Right cardiac atrium (tissue), 5 donors: ENCODE measurements around the gene ZNF526. TPM values are rescaled to one million over a fixed set of nuclear protein-coding genes. Genes with fewer than 3 reads are reported as not detected.

Experiments used
- ATAC-seq, 2 donors: fragments of 200-7000 bp; cut with Tn5 transposase; one replicate each; pipeline versions ENCODE4 v1.8.0 to v1.9.1; 2020; ENCODE audit warnings: moderate library complexity in 2 of 2, mild to moderate bottlenecking in 1 of 2
- DNase-seq, 3 donors: peaks; one replicate each; pipeline ENCODE4 v3.0.0-alpha.2; 2020
- H3K27ac ChIP-seq: one replicate; pipeline ENCODE4 v1.5.1; 2013; ENCODE audit warnings: mild to moderate bottlenecking, low read length, control low read depth, moderate library complexity
- H3K27me3 ChIP-seq: one replicate; pipeline ENCODE4 v1.6.1; 2013; ENCODE audit not compliant: control insufficient read depth, insufficient read depth
- H3K4me1 ChIP-seq: one replicate; pipeline ENCODE4 v1.6.1; 2013; ENCODE audit warnings: low read length; ENCODE audit not compliant: control insufficient read depth, insufficient read depth
- H3K4me3 ChIP-seq: one replicate; pipeline ENCODE4 v1.5.1; 2013; ENCODE audit warnings: low read length, control low read depth
- H3K9me3 ChIP-seq: one replicate; pipeline ENCODE4 v1.6.1; 2013; ENCODE audit warnings: low read length; ENCODE audit not compliant: control insufficient read depth
- WGBS: extraction: QIAGEN DNeasy Blood & Tissue Kit; methylation state at CpG from one replicate; pipeline ENCODE4 v1.1.7; 2013; 5-methylcytosine and 5-hydroxymethylcytosine counted together
- intact Hi-C, 4 donors: fragments of 100-400 bp; cut with DNase I; formaldehyde crosslinking; loops; one replicate each; pipeline versions ENCODE4 v1.11.0 to v1.14.0; 2022 to 2023
- polyA plus RNA-seq: library from polyadenylated mRNA; stranded (reverse); fragments of 200-250 nt; gene quantifications from one replicate; pipeline ENCODE4 v1.2.3, GENCODE V29; 2013
- total RNA-seq, 4 donors: library from RNA; stranded (reverse); fragmentation: NEBNext Ultra II Directional; extraction: Animal tissue kit (Norgen Biotek cat#: 25700); gene quantifications; one replicate each; pipeline ENCODE4 v1.2.1, GENCODE V29; 2021
- donor health status: healthy with polysubstance abuse.
- donor health status: DM: no; HTN: yes; CAD: no.
- donor health status: DM: no; HTN: no; CAD: no.
- donor health status: DM: no; HTN: yes; CAD: no; lungs with severe emphysema.
- donor health status: DM: yes; HTN: yes; CAD: no.

Gene ZNF526
- total and polyA plus RNA-seq, 5 donors = 3.3 to 7.3 (median 6.3) TPM

DNA sequence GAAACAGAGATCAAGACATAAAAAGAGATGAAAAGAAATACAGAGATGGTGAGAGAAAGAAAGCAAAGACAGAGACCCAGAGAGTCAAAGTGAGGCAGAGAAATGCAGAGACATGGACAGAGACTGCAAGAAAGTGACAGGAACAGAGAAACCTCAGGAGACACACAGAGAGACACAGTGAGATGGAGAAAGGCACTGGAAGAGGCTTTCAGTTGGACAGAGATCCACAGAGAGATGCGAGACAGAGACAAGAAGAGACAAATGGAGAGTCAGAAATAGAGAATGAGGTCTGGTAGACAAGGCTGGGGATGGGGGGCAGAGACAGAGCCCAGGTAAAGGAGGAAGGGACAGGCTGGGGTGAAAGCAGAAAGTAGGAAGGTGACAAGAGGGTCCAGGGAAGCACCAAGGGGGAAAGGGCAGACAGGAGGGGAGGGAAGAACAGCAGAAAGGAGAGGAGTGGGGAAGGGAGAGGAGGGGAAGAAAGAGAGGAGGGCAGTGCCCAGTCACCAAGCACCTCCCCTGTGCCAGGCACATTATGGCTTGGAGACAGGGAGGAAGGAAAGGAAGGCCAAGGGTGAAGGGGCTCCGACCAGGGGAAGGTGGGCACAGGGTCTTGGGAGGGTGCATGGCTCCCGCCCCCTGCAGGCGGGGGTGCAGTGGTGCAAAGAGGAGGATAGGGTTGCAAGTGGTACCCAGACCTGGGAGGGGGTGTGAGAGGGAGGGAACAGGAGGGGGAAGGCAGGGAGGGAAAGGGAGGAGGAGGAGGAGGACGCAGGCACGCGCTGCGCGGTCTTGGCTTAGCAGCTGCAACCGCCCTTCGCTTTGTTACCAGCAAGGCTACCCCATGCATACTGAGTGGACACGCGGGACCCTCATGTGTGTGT is 41.1 kb upstream of the ZNF526 start:
- H3K4me1 ChIP-seq = no peaks in the 10 kb centered on the region
- ATAC-seq = no peak
- no peak overlapping the region for H3K27ac ChIP-seq
- no peaks in the 10 kb centered on the region for H3K27me3 ChIP-seq
- DNase-seq = no peak
- intact Hi-C loops = no loop called here
- WGBS = 9% methylated on average over 13 of the region's 13 CpGs
- no peaks in the 10 kb centered on the region for H3K9me3 ChIP-seq
- no peak overlapping the region for H3K4me3 ChIP-seq

DNA sequence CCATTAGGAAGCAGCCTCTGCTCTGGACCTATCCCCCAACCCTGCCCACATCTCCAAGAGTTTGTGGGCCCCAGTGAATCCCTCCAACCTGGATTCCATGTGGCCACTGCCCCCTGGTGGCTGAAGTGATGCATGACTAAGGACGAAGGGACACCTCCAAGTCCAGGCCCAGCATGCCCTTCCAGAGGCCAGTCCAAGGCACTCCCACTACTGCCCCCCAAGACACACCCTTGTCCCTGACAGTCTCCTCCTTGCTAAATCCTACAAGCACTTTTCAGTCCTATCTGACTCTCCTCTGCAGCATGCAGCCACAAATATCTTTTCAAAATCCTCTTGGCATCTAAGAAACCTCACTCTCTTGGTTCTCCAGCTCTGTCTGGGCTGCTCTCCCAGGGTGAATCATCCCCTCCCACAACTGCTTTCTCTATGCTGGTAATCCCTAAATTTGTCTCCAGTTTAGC is 35.7 kb upstream of the ZNF526 start:
- peak; percentile 78 to 80 for ATAC-seq

DNA sequence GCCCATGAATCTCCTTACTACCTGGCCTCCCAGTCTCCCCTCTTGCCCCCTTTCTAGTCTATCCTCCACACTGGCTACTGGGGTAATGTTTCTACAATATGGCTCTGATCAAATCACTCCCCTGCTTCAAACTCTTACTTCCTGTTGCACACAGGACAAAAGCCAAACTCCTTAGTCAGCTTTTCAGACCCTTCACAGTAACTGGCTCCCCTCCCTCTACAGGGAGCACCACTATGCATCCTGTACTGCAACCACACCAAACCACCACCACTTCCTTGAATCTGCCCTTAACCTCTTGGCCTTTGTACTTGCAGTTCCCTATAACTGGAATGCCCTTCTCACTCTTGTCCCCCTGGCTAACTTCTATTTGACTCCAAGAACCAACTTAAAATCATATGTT is 34.8 kb upstream of the ZNF526 start:
- intact Hi-C loops = loop anchor here in 2 of 4 donors (10.0 kb wide), 1 partner anchor 50 kb away; the partner anchor contains the start of gene POU2F2 (in 2 of the 2)
- H3K4me3 ChIP-seq = no peak overlapping the region
- H3K9me3 ChIP-seq = no peaks in the 10 kb centered on the region
- peak; percentile 53 to 67 for ATAC-seq
- no peaks in the 10 kb centered on the region for H3K4me1 ChIP-seq
- no peak overlapping the region for H3K27ac ChIP-seq
- no peak for DNase-seq
- no peaks in the 10 kb centered on the region for H3K27me3 ChIP-seq

More for the DNA sequence above, 35.7 kb upstream of the ZNF526 start:
- no peak overlapping the region for H3K27ac ChIP-seq
- DNase-seq = peak; percentile 75 to 87 (median 81)
- H3K4me3 ChIP-seq = no peak overlapping the region
- no peaks in the 10 kb centered on the region for H3K4me1 ChIP-seq
- H3K27me3 ChIP-seq = no peaks in the 10 kb centered on the region
- H3K9me3 ChIP-seq = no peaks in the 10 kb centered on the region
- WGBS = 0% methylated on average over 1 of the region's 1 CpG
- intact Hi-C loops = loop anchor here (5.0 to 10.0 kb wide), 2 partner anchors 50 to 52 kb away; partner anchors contain the start of gene POU2F2 (in 4 of the 4)

DNA sequence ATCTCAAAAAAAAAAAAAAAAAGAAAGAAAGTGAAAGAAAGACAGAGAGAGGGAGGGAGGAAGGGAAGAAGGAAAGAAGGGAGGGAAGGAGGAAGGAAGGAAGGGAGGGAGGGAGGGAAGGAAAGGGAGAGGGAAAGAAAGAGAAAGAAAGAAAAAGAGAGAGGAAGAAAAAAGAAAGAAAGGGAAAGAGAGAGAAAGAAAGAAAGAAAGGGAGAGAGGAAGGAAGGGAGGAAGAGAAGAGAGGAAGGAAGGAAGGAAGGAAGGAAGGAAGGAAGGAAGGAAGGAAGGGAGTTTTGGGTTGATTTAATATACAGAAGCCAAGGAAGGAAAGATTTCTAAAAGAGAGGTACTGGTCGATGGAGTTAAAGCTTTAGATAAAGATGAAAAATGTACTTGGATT is 31.4 kb upstream of the ZNF526 start:
- WGBS = 72% methylated on average over 1 of the region's 1 CpG
- intact Hi-C loops = loop anchor here in 2 of 4 donors (10.0 kb wide), 1 partner anchor 54 kb away; the partner anchor contains the start of gene POU2F2 (in 2 of the 2)
- DNase-seq (no peak), ATAC-seq (no peak)
- no peaks in the 10 kb centered on the region for H3K4me1 ChIP-seq
- H3K4me3 ChIP-seq = no peak overlapping the region
- H3K9me3 ChIP-seq = peaks cover 2% of the 10 kb centered on the region
- H3K27ac ChIP-seq = no peak overlapping the region
- H3K27me3 ChIP-seq = no peaks in the 10 kb centered on the region

DNA sequence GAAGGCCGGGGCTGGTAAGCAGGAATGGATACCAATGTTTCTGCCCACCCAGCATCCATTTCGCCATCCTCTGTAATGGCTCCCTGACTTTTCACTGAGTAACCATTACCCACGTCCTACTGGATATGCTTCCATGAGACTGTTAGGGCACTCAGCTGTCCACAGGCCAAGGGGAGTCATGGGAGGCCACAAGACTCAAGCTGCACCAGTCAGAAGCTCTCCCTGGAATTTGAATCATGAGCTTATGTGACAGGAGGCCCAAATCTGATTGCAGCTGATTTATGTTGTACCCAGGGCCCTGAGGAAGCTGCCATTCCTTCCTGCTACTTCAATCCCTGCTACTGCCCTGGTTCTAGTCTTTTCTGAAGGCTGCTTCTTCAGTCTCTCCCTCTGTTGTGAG is 31.0 kb upstream of the ZNF526 start:
- intact Hi-C loops = loop anchor here in 2 of 4 donors (10.0 kb wide), 1 partner anchor 54 kb away; the partner anchor contains the start of gene POU2F2 (in 2 of the 2)
- no peak for DNase-seq
- peaks cover 2% of the 10 kb centered on the region for H3K9me3 ChIP-seq
- H3K4me1 ChIP-seq = no peaks in the 10 kb centered on the region
- no peak overlapping the region for H3K27ac ChIP-seq
- ATAC-seq = no peak
- WGBS = 76% methylated on average over 3 of the region's 3 CpGs
- no peak overlapping the region for H3K4me3 ChIP-seq
- H3K27me3 ChIP-seq = no peaks in the 10 kb centered on the region

DNA sequence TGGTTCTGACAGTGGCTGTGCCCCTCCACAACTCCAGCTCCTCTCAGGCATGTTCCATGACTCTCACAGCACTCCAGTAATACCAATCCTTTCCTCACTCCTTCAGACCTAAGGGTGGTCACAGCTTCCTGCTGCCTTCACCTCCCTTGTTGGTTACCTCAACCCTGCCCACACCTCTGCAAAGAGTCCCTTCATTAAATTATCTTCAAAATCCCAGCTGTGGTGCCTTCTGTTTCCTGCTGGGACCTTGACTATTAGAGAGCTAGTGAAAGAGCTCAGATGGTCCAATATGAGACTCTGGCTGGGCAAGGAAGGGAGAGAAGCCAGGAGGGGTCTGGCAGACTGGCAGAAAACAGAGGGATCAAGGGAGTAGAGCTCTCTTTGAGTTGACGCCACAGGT is 28.8 kb upstream of the ZNF526 start:
- no peak for DNase-seq
- no peaks in the 10 kb centered on the region for H3K4me1 ChIP-seq
- H3K4me3 ChIP-seq = no peak overlapping the region
- H3K9me3 ChIP-seq = peaks cover 2% of the 10 kb centered on the region
- WGBS = 80% methylated on average over 1 of the region's 1 CpG
- ATAC-seq = no peak
- H3K27me3 ChIP-seq = no peaks in the 10 kb centered on the region
- no peak overlapping the region for H3K27ac ChIP-seq
- intact Hi-C loops = no loop called here

DNA sequence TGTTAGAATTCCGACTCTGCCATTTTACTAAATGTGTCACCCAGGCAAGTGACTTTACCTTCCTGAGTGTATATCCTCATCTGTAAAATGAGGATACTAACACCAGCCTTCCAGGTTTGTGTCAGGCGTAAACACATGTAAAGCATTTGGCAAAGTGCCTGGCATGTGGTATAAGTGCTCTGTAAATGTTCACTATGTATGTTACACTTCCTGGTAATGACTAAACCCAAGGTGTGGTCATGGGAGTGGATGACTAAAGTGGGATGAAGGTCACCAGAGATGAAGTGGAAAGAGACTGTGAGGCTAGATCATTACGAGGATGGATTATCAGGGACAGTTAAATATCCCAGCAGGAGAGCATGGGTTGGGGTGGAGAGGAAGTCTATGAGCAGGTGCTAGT is 28.3 kb upstream of the ZNF526 start:
- intact Hi-C loops = no loop called here
- Histone ChIP-seq H3K9me3 (peaks cover 2% of the 10 kb centered on the region), H3K27ac (no peak overlapping the region), H3K4me3 (no peak overlapping the region), H3K27me3 (no peaks in the 10 kb centered on the region), H3K4me1 (no peaks in the 10 kb centered on the region)
- WGBS = 61% methylated on average over 3 of the region's 3 CpGs
- ATAC-seq = peak in 1 of 2 donors; percentile 43
- DNase-seq = no peak

DNA sequence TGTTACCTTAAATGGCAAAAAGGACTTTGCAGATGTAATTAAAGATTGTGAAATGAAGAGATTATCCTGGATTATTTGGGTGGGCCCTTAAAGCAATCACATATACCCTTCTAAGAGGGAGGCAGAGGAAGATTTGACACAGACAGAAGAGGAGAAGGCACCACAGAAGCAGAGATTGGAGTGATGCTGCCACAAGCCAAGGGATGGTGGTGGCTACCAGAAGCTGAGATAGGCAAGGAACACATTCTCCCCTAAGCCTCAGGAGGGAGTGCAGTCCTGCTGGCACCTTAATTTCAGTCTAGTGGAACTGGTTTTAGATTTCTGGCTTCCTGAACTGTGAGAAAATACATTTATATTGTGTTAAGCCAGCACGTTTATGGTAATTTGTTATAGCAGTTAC is 26.8 kb upstream of the ZNF526 start:
- no peak for ATAC-seq
- WGBS = 81% methylated on average over 1 of the region's 1 CpG
- H3K4me3 ChIP-seq = no peak overlapping the region
- DNase-seq = no peak
- H3K27ac ChIP-seq = no peak overlapping the region
- no peaks in the 10 kb centered on the region for H3K27me3 ChIP-seq
- peaks cover 2% of the 10 kb centered on the region for H3K9me3 ChIP-seq
- no peaks in the 10 kb centered on the region for H3K4me1 ChIP-seq
- intact Hi-C loops = no loop called here

DNA sequence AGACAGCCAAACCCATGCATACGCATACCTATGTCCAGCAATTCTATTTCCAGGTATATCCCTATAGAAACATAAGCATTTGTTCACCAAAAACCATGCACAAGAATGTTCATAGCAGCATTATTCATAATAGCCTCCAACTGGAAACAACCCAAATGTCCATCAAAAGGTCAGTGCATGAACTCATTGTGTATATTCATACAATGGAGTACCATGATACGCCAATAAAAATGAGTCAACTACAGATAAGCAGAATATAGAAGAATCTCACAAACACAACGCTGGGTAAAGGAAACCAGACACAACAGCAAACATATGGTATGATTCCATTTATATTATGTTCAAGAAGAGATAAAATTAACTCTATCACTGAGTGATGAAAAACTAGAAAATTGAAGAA is 26.4 kb upstream of the ZNF526 start:
- DNase-seq = no peak
- 60% methylated on average over 3 of the region's 3 CpGs for WGBS
- intact Hi-C loops = no loop called here
- ATAC-seq = no peak
- H3K4me1 ChIP-seq = no peaks in the 10 kb centered on the region
- no peaks in the 10 kb centered on the region for H3K27me3 ChIP-seq
- H3K27ac ChIP-seq = no peak overlapping the region
- no peak overlapping the region for H3K4me3 ChIP-seq
- H3K9me3 ChIP-seq = peaks cover 2% of the 10 kb centered on the region

DNA sequence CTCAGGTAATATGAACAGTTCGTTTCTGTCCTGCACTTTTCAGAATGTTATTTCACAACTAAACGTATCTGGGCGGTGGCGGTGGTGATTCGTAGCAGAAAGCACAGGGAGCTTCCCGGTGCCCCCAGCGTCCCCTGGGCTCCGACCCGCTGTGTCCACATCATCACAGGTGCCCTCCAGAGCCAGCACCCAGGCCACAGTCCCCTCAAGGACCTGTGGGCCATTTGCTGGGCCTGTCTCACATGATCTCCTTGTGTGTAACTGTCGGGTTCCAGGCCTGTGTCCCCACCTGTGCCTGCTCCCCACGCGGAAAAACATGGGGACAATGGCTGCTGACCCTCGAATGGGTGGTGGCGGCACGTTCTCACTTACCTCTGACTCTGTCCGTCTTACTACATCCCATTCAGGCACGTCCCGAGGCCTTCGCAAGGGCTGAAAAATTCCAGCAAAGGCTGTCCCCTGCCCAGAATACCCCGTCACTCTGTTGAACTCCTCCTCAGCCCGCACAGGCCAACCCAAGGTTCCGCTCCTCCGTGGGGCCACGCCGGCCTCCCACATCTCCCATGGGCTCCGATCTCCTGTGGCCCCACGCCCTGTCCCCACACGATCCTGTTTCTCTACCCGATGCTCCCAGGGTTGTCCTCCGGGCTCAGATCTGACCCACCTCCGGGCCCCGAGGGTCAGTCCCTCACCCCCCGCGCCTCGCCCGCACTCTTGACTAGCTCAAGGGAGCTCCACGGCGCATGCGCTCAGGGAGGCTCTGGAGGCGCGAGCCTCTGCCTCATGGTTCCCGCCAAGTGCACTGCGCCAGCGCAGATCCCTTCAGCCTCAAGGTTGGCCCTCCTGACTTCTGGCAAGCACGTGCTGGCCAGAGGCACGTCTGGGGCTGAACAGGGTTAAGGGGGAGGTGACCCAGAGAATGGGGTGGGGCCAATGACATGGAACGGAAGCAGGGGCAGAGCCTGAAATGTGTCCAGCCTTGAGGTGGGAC is 23.8 kb upstream of the ZNF526 start:
- DNase-seq (peak in 1 of 3 donors; percentile 66), ATAC-seq (no peak)
- Histone ChIP-seq H3K27ac (no peak overlapping the region), H3K4me1 (peaks cover 4% of the 10 kb centered on the region), H3K9me3 (peaks cover 2% of the 10 kb centered on the region), H3K4me3 (no peak overlapping the region), H3K27me3 (no peaks in the 10 kb centered on the region)
- intact Hi-C loops = no loop called here
- 89% methylated on average over 47 of the region's 47 CpGs for WGBS
